ENCODE results near the gene SMARCC2.

SMARCC2 gene

GRCh38 chr12:56186957-56187356 lies 2.3 kb downstream of the SMARCC2 start:
- Histone ChIP-seq H3F3A (ENCODE audit: insufficient read depth, low read length) (peaks cover 14% of the 10 kb centered on the region), H3K36me3 (replicated peaks; ENCODE audit: insufficient read depth, low read length) (0 out of 2 replicates have a peak, but pooled peaks cover 11% of the 10 kb centered on the region), H3K9ac (ENCODE audit: low read length) (no peak overlapping the region)

GRCh38 chr12:56178347-56178746 lies 10.9 kb downstream of the SMARCC2 start:
- Histone ChIP-seq H3K79me2 (ENCODE audit: low read length) (no peaks in the 10 kb centered on the region), H3K4me2 (ENCODE audit: low read depth, low read length) (no peak overlapping the region), H3K27ac (ENCODE audit: low read length) (no peak overlapping the region), H3K9ac (ENCODE audit: low read length) (no peak overlapping the region), H3K9me3 (replicated peaks; ENCODE audit: insufficient read depth, low read length) (no peaks in the 10 kb centered on the region), H3F3A (ENCODE audit: insufficient read depth, low read length) (no peaks in the 10 kb centered on the region), H3K9me2 (replicated peaks; ENCODE audit: insufficient read depth, low read length) (no peaks in the 10 kb centered on the region), H3K36me3 (replicated peaks; ENCODE audit: insufficient read depth, low read length) (peaks cover 11% of the 10 kb centered on the region; the same call in 1 of the 2 replicates), H4K20me1 (ENCODE audit: insufficient read depth, low read length) (no peaks in the 10 kb centered on the region), H3K4me1 (ENCODE audit: low read length) (no peaks in the 10 kb centered on the region), H3K27me3 (replicated peaks; ENCODE audit: insufficient read depth, low read length) (no peaks in the 10 kb centered on the region), H3K4me3 (ENCODE audit: low read length) (no peak overlapping the region), H2AFZ (ENCODE audit: low read length) (no peak overlapping the region)
- no peak for DNase-seq
- no peak for TF ChIP-seq EZH2 (optimal IDR thresholded peaks at IDR 0.05; ENCODE audit: low read depth, low read length)
- no peak for TF ChIP-seq CTCF (IDR thresholded peaks at IDR 0.05; ENCODE audit: low read length)
- TF ChIP-seq EZH2phosphoT487 (IDR thresholded peaks at IDR 0.05; ENCODE audit: low read length), result no peak

More at GRCh38 chr12:56186957-56187356, 2.3 kb downstream of the SMARCC2 start:
- Histone ChIP-seq H3K79me2 (ENCODE audit: low read length) (peaks cover 47% of the 10 kb centered on the region), H3K4me2 (ENCODE audit: low read depth, low read length) (peak overlapping the region; percentile 79; the same call in 1 of the 2 replicates), H3K4me3 (ENCODE audit: low read length) (no peak overlapping the region), H3K4me1 (ENCODE audit: low read length) (peaks cover 23% of the 10 kb centered on the region), H3K9me3 (replicated peaks; ENCODE audit: insufficient read depth, low read length) (no peaks in the 10 kb centered on the region), H3K27ac (ENCODE audit: low read length) (no peak overlapping the region), H3K27me3 (replicated peaks; ENCODE audit: insufficient read depth, low read length) (no peaks in the 10 kb centered on the region), H4K20me1 (ENCODE audit: insufficient read depth, low read length) (no peaks in the 10 kb centered on the region), H2AFZ (ENCODE audit: low read length) (no peak overlapping the region), H3K9me2 (replicated peaks; ENCODE audit: insufficient read depth, low read length) (no peaks in the 10 kb centered on the region)
- DNase-seq, result no peak
- TF ChIP-seq CTCF (IDR thresholded peaks at IDR 0.05; ENCODE audit: low read length), result no peak
- TF ChIP-seq EZH2 (optimal IDR thresholded peaks at IDR 0.05; ENCODE audit: low read depth, low read length), result no peak
- TF ChIP-seq EZH2phosphoT487 (IDR thresholded peaks at IDR 0.05; ENCODE audit: low read length), result no peak

- H2AFZ ChIP-seq (ENCODE audit: low read length), result no peak overlapping the region
- H4K20me1 ChIP-seq (ENCODE audit: insufficient read depth, low read length), result no peaks in the 10 kb centered on the region
- no peak overlapping the region for H3K27ac ChIP-seq (ENCODE audit: low read length)
- H3K4me2 ChIP-seq (ENCODE audit: low read depth, low read length), result no peak overlapping the region
- no peaks in the 10 kb centered on the region for H3K36me3 ChIP-seq (replicated peaks; ENCODE audit: insufficient read depth, low read length)
- H3K9me2 ChIP-seq (replicated peaks; ENCODE audit: insufficient read depth, low read length), result no peaks in the 10 kb centered on the region
- H3F3A ChIP-seq (ENCODE audit: insufficient read depth, low read length), result 0 out of 2 replicates have a peak, but pooled peaks cover 4% of the 10 kb centered on the region
- no peak overlapping the region for H3K4me3 ChIP-seq (ENCODE audit: low read length)
- DNase-seq, result no peak
- no peaks in the 10 kb centered on the region for H3K79me2 ChIP-seq (ENCODE audit: low read length)
- H3K27me3 ChIP-seq (replicated peaks; ENCODE audit: insufficient read depth, low read length), result no peaks in the 10 kb centered on the region
- H3K9me3 ChIP-seq (replicated peaks; ENCODE audit: insufficient read depth, low read length), result no peaks in the 10 kb centered on the region
- TF ChIP-seq EZH2 (optimal IDR thresholded peaks at IDR 0.05; ENCODE audit: low read depth, low read length), result no peak
- no peaks in the 10 kb centered on the region for H3K4me1 ChIP-seq (ENCODE audit: low read length)
- no peak overlapping the region for H3K9ac ChIP-seq (ENCODE audit: low read length)
Measured at GRCh38 chr12:56172839-56173238, 16.4 kb downstream of the SMARCC2 start.

- Histone ChIP-seq H3K4me1 (ENCODE audit: low read length) (no peaks in the 10 kb centered on the region), H3K4me3 (ENCODE audit: low read length) (no peak overlapping the region), H3K4me2 (ENCODE audit: low read depth, low read length) (no peak overlapping the region), H3K9me2 (replicated peaks; ENCODE audit: insufficient read depth, low read length) (no peaks in the 10 kb centered on the region), H2AFZ (ENCODE audit: low read length) (no peak overlapping the region), H3K36me3 (replicated peaks; ENCODE audit: insufficient read depth, low read length) (no peaks in the 10 kb centered on the region), H3K27ac (ENCODE audit: low read length) (no peak overlapping the region), H3K79me2 (ENCODE audit: low read length) (no peaks in the 10 kb centered on the region), H3F3A (ENCODE audit: insufficient read depth, low read length) (0 out of 2 replicates have a peak, but pooled peaks cover 4% of the 10 kb centered on the region), H3K9me3 (replicated peaks; ENCODE audit: insufficient read depth, low read length) (no peaks in the 10 kb centered on the region), H4K20me1 (ENCODE audit: insufficient read depth, low read length) (no peaks in the 10 kb centered on the region), H3K9ac (ENCODE audit: low read length) (no peak overlapping the region), H3K27me3 (replicated peaks; ENCODE audit: insufficient read depth, low read length) (no peaks in the 10 kb centered on the region)
- TF ChIP-seq EZH2phosphoT487 (IDR thresholded peaks at IDR 0.05; ENCODE audit: low read length), result no peak
- TF ChIP-seq EZH2 (optimal IDR thresholded peaks at IDR 0.05; ENCODE audit: low read depth, low read length), result no peak
- no peak for TF ChIP-seq CTCF (IDR thresholded peaks at IDR 0.05; ENCODE audit: low read length)
- DNase-seq, result no peak
Measured at GRCh38 chr12:56169229-56169759, 20.0 kb downstream of the SMARCC2 start.

Measured in MM.1S (cell line).